Suprapubic skin (tissue), 4 donors: Measurements from ENCODE around the gene SMAD5. TPM values are rescaled to one million over a fixed set of nuclear protein-coding genes. Genes with fewer than 3 reads are reported as not detected.

ENCODE experiments used
- DNase-seq, 2 donors: peaks; one replicate each; pipeline ENCODE4 v3.0.0-alpha.2; 2019; ENCODE audit warnings: low spot score in 2 of 2
- H3K27ac ChIP-seq: fragments of 200-600 bp; sonication (generic); one replicate; pipeline ENCODE4 v1.5.1; 2019
- H3K27me3 ChIP-seq: fragments of 200-600 bp; sonication (generic); one replicate; pipeline ENCODE4 v1.5.1; 2019
- H3K36me3 ChIP-seq: fragments of 200-600 bp; sonication (generic); one replicate; pipeline ENCODE4 v1.5.1; 2019
- H3K4me1 ChIP-seq: fragments of 200-600 bp; sonication (generic); one replicate; pipeline ENCODE4 v1.5.1; 2019
- H3K4me3 ChIP-seq: fragments of 200-600 bp; sonication (generic); one replicate; pipeline ENCODE4 v1.5.1; 2019; ENCODE audit warnings: mild to moderate bottlenecking
- H3K9me3 ChIP-seq: fragments of 200-600 bp; sonication (generic); one replicate; pipeline ENCODE4 v1.5.1; 2019
- CTCF ChIP-seq, 2 donors: fragments of 200-600 bp in 1 of 2; fragments of 450-650 bp in 1 of 2; sonication (generic) in 1 of 2; IDR thresholded peaks; one replicate each; pipeline ENCODE4 v1.5.1; 2016 to 2019; ENCODE audit warnings: antibody characterized with exemption in 2 of 2, mild to moderate bottlenecking in 1 of 2, moderate library complexity in 1 of 2
- EP300 ChIP-seq: sonication (generic); formaldehyde crosslinking; IDR thresholded peaks from one replicate; pipeline ENCODE4 v1.6.1; 2017; ENCODE audit warnings: antibody characterized with exemption
- POLR2A ChIP-seq, 2 donors: fragments of 450-650 bp; IDR thresholded peaks; one replicate each; pipeline ENCODE4 v1.6.1; 2017; ENCODE audit warnings: antibody characterized with exemption in 2 of 2, mild to moderate bottlenecking in 2 of 2, moderate library complexity in 2 of 2
- POLR2AphosphoS5 ChIP-seq, 3 donors: sonication (generic); formaldehyde crosslinking; IDR thresholded peaks; one replicate each; pipeline ENCODE4 v1.6.1; 2017; ENCODE audit warnings: antibody characterized with exemption in 3 of 3
- WGBS: methylation state at CpG from one replicate; pipeline ENCODE4 v1.1.5; 2018; 5-methylcytosine and 5-hydroxymethylcytosine counted together
- total RNA-seq, 4 donors: library from RNA; depleted of rRNA; stranded (reverse); fragments of >200 nt; gene quantifications; one replicate each; pipeline ENCODE4 v1.1.0, GENCODE V29; 2016

The SMAD5 gene
- total RNA-seq, 4 donors from 2014 or later: 63.3 to 119 (median 74.9) TPM

- Histone ChIP-seq H3K27ac (no peak overlapping the region), H3K4me1 (peaks cover 21% of the 10 kb centered on the region), H3K9me3 (no peaks in the 10 kb centered on the region), H3K27me3 (no peaks in the 10 kb centered on the region), H3K4me3 (no peak overlapping the region), H3K36me3 (peaks cover 43% of the 10 kb centered on the region)
- TF ChIP-seq EP300 (no peak), CTCF (IDR thresholded peaks at IDR 0.05) (no peak), POLR2AphosphoS5 (IDR thresholded peaks at IDR 0.05) (no peak), POLR2A (IDR thresholded peaks at IDR 0.05) (no peak)
- no peak for DNase-seq
- WGBS: 94% methylated on average over 11 of the region's 11 CpGs
Measured at GRCh38 chr5:136153581-136154236, 21.1 kb downstream of the SMAD5 start.

- Histone ChIP-seq H3K4me3 (no peak overlapping the region), H3K27me3 (no peaks in the 10 kb centered on the region), H3K9me3 (no peaks in the 10 kb centered on the region), H3K36me3 (peaks cover 43% of the 10 kb centered on the region), H3K4me1 (peaks cover 12% of the 10 kb centered on the region), H3K27ac (no peak overlapping the region)
- 99% methylated on average over 2 of the region's 2 CpGs for WGBS
- DNase-seq: no peak
- no peak for TF ChIP-seq POLR2AphosphoS5 (IDR thresholded peaks at IDR 0.05)
- no peak for TF ChIP-seq POLR2A (IDR thresholded peaks at IDR 0.05)
- no peak for TF ChIP-seq CTCF (IDR thresholded peaks at IDR 0.05)
- TF ChIP-seq EP300: no peak
Measured at GRCh38 chr5:136155078-136155477, 22.4 kb downstream of the SMAD5 start.

GRCh38 chr5:136155761-136156160 lies 23.1 kb downstream of the SMAD5 start:
- Histone ChIP-seq H3K27me3 (no peaks in the 10 kb centered on the region), H3K4me1 (peaks cover 12% of the 10 kb centered on the region), H3K27ac (no peak overlapping the region), H3K9me3 (no peaks in the 10 kb centered on the region), H3K4me3 (no peak overlapping the region), H3K36me3 (peaks cover 45% of the 10 kb centered on the region)
- TF ChIP-seq POLR2A (IDR thresholded peaks at IDR 0.05) (no peak), CTCF (IDR thresholded peaks at IDR 0.05) (no peak), POLR2AphosphoS5 (IDR thresholded peaks at IDR 0.05) (no peak), EP300 (no peak)
- DNase-seq: no peak
- 93% methylated on average over 1 of the region's 1 CpG for WGBS

GRCh38 chr5:136157514-136157913 lies 24.9 kb downstream of the SMAD5 start:
- peaks cover 6% of the 10 kb centered on the region for H3K4me1 ChIP-seq
- H3K4me3 ChIP-seq: no peak overlapping the region
- H3K27ac ChIP-seq: no peak overlapping the region
- H3K9me3 ChIP-seq: no peaks in the 10 kb centered on the region
- 95% methylated on average over 5 of the region's 5 CpGs for WGBS
- no peak for DNase-seq
- no peaks in the 10 kb centered on the region for H3K27me3 ChIP-seq
- H3K36me3 ChIP-seq: peaks cover 49% of the 10 kb centered on the region
- no peak for TF ChIP-seq POLR2AphosphoS5 (IDR thresholded peaks at IDR 0.05)
- TF ChIP-seq EP300: no peak
- TF ChIP-seq POLR2A (IDR thresholded peaks at IDR 0.05): no peak
- TF ChIP-seq CTCF (IDR thresholded peaks at IDR 0.05): no peak

GRCh38 chr5:136159457-136159856 lies 26.8 kb downstream of the SMAD5 start:
- Histone ChIP-seq H3K4me3 (no peak overlapping the region), H3K27me3 (no peaks in the 10 kb centered on the region), H3K4me1 (peaks cover 6% of the 10 kb centered on the region), H3K9me3 (no peaks in the 10 kb centered on the region), H3K36me3 (peaks cover 49% of the 10 kb centered on the region), H3K27ac (no peak overlapping the region)
- TF ChIP-seq CTCF (IDR thresholded peaks at IDR 0.05) (no peak), EP300 (no peak), POLR2A (IDR thresholded peaks at IDR 0.05) (no peak), POLR2AphosphoS5 (IDR thresholded peaks at IDR 0.05) (no peak)
- WGBS: 51% methylated on average over 3 of the region's 3 CpGs
- no peak for DNase-seq
